Measurements from ENCODE around the gene CFAP61.

DNA sequence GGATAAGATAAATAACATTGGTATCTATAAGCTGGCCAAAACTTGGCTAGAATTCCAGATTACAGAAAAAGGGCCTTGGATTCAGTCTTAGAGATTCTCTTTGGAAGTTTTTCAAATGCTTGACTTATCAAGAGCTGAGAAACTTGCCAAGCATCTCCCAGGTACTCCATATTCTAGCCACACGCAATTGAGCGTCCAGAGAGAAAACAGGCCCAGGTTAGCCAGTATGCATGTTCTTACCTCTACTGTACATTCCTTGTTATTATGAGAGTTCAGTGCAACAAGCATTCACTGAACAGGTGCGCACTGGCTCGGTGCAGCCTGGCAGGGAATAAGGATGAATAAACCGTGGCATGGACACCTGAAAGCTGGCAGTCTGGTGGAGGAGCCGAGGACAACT lies 13.7 kb upstream of the CFAP61 start:
- TF ChIP-seq, protein P1, sequence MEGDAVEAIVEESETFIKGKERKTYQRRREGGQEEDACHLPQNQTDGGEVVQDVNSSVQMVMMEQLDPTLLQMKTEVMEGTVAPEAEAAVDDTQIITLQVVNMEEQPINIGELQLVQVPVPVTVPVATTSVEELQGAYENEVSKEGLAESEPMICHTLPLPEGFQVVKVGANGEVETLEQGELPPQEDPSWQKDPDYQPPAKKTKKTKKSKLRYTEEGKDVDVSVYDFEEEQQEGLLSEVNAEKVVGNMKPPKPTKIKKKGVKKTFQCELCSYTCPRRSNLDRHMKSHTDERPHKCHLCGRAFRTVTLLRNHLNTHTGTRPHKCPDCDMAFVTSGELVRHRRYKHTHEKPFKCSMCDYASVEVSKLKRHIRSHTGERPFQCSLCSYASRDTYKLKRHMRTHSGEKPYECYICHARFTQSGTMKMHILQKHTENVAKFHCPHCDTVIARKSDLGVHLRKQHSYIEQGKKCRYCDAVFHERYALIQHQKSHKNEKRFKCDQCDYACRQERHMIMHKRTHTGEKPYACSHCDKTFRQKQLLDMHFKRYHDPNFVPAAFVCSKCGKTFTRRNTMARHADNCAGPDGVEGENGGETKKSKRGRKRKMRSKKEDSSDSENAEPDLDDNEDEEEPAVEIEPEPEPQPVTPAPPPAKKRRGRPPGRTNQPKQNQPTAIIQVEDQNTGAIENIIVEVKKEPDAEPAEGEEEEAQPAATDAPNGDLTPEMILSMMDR (IDR thresholded peaks at IDR 0.05; ENCODE audit: insufficient read depth, low read length, poor library complexity, severe bottlenecking): no peak
- TF ChIP-seq EZH2phosphoT487 (conservative IDR thresholded peaks at IDR 0.05; ENCODE audit: low read length): no peak
